Ascending aorta (tissue), 2 donors: ENCODE results near the gene NLRP8. TPM values are rescaled to one million over a fixed set of nuclear protein-coding genes. Genes with fewer than 3 reads are reported as not detected.
"Not testable (repeated sequence)": the region's sequence is repeated elsewhere in the genome, so short reads cannot be mapped to it uniquely, and the experiment has no call there.

ENCODE experiments used
- DNase-seq, 2 donors: peaks; one replicate each; pipeline ENCODE4 v3.0.0-alpha.2; 2019; ENCODE audit warnings: low spot score in 2 of 2
- H3K27ac ChIP-seq, 2 donors: fragments of 200-600 bp; sonication (generic); one replicate each; pipeline ENCODE4 v1.5.1; 2016 to 2017; ENCODE audit warnings: mild to moderate bottlenecking in 1 of 2
- H3K27me3 ChIP-seq: fragments of 200-600 bp; sonication (generic); one replicate; pipeline ENCODE4 v1.5.1; 2017
- H3K36me3 ChIP-seq, 2 donors: fragments of 200-600 bp; sonication (generic); one replicate each; pipeline ENCODE4 v1.5.1; 2016
- H3K4me1 ChIP-seq, 2 donors: fragments of 200-600 bp; sonication (generic); one replicate each; pipeline ENCODE4 v1.5.1; 2016 to 2017; ENCODE audit warnings: mild to moderate bottlenecking in 1 of 2
- H3K4me3 ChIP-seq, 2 donors: fragments of 200-600 bp; sonication (generic); one replicate each; pipeline ENCODE4 v1.5.1; 2016 to 2017; ENCODE audit warnings: mild to moderate bottlenecking in 1 of 2
- H3K9me3 ChIP-seq, 2 donors: fragments of 200-600 bp; sonication (generic); one replicate each; pipeline ENCODE4 v1.5.1; 2016
- intact Hi-C: fragments of 100-400 bp; cut with DNase I; formaldehyde crosslinking; loops from one replicate; pipeline ENCODE4 v1.15.1; 2023
- total RNA-seq: library from RNA; depleted of rRNA; stranded (reverse); fragments of >200 nt; gene quantifications from one replicate; pipeline ENCODE4 v1.1.0, GENCODE V29; 2016
- TF ChIP-seq, protein P1 (sequence below), 3 experiments: fragments of 200-600 bp in 2 of 3; fragments of 450-650 bp in 1 of 3; sonication (generic) in 2 of 3; IDR thresholded peaks; one replicate each; pipeline ENCODE4 v1.5.1; 2016 to 2019; ENCODE audit warnings: antibody characterized with exemption in 3 of 3, mild to moderate bottlenecking in 1 of 3, moderate library complexity in 1 of 3

NLRP8 gene
- total RNA-seq, 1 donor from 2014 or later, result not detected

DNA sequence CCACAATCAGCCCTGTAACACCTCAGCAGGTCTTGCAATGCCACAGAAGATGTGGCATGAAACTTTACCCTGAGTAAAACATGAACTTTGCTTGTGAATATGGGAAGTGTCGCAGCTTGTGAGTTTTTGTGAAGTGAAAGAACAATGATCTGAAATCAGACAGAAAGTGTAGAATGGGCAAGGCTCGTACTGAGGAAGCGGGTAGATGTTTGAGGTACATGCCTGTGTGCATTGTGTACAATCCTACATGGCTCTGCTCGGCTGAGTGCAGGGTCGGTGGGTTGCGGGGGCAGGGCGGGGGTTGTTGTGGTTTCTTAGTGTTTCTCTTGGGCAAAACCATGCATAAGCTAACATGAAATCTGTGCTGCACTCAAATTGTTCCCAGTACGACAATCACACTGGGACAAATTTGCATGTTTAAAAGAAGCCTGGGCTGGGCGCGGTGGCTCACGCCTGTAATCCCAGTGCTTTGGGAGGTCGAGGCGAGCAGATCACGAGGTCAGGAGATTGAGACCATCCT, 16.6 kb upstream of the NLRP8 start:
- Histone ChIP-seq H3K4me1 (no peaks in the 10 kb centered on the region), H3K9me3 (no peaks in the 10 kb centered on the region), H3K4me3 (no peak overlapping the region), H3K27me3 (no peaks in the 10 kb centered on the region), H3K36me3 (no peaks in the 10 kb centered on the region), H3K27ac (no peak overlapping the region)
- TF ChIP-seq, protein P1, sequence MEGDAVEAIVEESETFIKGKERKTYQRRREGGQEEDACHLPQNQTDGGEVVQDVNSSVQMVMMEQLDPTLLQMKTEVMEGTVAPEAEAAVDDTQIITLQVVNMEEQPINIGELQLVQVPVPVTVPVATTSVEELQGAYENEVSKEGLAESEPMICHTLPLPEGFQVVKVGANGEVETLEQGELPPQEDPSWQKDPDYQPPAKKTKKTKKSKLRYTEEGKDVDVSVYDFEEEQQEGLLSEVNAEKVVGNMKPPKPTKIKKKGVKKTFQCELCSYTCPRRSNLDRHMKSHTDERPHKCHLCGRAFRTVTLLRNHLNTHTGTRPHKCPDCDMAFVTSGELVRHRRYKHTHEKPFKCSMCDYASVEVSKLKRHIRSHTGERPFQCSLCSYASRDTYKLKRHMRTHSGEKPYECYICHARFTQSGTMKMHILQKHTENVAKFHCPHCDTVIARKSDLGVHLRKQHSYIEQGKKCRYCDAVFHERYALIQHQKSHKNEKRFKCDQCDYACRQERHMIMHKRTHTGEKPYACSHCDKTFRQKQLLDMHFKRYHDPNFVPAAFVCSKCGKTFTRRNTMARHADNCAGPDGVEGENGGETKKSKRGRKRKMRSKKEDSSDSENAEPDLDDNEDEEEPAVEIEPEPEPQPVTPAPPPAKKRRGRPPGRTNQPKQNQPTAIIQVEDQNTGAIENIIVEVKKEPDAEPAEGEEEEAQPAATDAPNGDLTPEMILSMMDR (IDR thresholded peaks at IDR 0.05), result no peak
- no peak for DNase-seq
- intact Hi-C loops, result no loop called here

DNA sequence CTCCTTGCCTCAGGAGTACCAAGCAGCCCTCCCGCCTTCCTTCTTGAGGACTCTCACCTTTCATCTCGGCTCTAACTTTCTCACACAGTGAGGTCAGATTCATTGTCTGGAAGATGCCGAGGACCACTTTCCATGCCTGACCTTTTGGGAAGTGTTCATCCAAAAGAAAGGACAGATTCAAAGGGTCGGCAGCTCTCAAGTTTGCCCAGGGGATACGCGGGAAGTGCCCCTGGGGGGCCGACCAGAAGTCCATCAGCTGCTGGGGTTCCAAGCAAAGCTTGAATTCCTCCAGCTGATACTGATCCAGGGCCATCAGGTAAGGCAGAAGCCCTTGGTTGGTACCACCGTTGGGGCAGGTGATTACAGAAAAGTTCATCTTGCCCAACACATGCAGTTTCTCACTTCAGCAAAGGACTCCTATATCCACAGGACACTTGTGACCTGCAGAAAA, 15.7 kb upstream of the NLRP8 start, which contains the start of gene NLRP13:
TSS of gene NLRP13 (minus strand) at position 401 of the 451 bp plus-strand sequence. CDS start at position 376, 25 bp downstream.
- intact Hi-C loops, result no loop called here
- DNase-seq, result no peak
- no peaks in the 10 kb centered on the region for H3K4me1 ChIP-seq

DNA sequence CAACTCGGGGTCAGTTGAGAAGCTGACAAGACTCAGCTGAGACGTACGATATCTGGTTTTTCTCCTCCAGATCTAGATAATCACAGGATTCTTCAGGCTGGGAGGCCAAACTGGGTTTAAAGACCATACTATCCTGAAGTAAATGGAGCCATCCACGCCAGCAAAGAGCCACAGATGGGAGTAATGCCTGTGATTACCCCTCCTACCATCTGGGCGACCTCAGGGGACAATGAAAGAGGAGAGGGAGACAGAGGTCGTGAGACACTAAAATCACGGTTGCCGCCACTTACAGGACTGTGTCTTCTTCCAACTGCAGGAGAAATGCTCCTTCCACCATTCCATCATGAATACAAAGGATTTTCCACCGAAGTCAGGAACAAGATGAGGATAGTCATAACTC, 12.4 kb upstream of the NLRP8 start:
- TF ChIP-seq, protein P1 (IDR thresholded peaks at IDR 0.05), result no peak
- Histone ChIP-seq H3K27me3 (no peaks in the 10 kb centered on the region), H3K4me3 (no peak overlapping the region), H3K9me3 (no peaks in the 10 kb centered on the region), H3K4me1 (no peaks in the 10 kb centered on the region), H3K36me3 (no peaks in the 10 kb centered on the region), H3K27ac (no peak overlapping the region)
- intact Hi-C loops, result no loop called here
- DNase-seq, result no peak

More for the DNA sequence above, 15.7 kb upstream of the NLRP8 start, which contains the start of gene NLRP13:
- Histone ChIP-seq H3K27ac (no peak within 1 kb of the TSS), H3K4me3 (no peak within 1 kb of the TSS), H3K36me3 (no peaks in the 10 kb centered on the region), H3K9me3 (no peaks in the 10 kb centered on the region), H3K27me3 (no peaks in the 10 kb centered on the region)
- TF ChIP-seq, protein P1 (IDR thresholded peaks at IDR 0.05), result no peak

DNA sequence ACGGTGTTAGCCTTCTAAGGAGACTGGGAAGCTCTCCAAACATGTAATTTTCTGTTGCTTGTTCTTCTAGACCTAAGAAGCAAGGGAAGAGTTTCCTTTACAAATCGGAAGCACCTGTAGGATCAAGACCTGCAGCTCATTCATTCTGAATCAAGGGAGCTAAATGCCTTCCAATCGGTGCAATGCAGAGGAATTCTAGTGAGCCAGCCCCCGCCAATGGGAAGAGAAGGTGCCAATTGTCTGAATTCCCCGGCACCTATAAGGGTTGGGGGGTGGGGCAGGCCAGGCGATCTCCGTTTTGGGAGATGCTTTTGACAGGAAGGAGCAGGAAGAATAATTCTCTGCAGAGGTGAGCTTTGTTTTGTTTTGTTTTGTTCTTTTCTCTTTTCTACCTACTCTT, 8.4 kb upstream of the NLRP8 start:
- Histone ChIP-seq H3K36me3 (no peaks in the 10 kb centered on the region), H3K9me3 (no peaks in the 10 kb centered on the region), H3K27me3 (no peaks in the 10 kb centered on the region), H3K27ac (no peak overlapping the region), H3K4me1 (no peaks in the 10 kb centered on the region), H3K4me3 (no peak overlapping the region)
- no peak for DNase-seq
- TF ChIP-seq, protein P1 (IDR thresholded peaks at IDR 0.05), result no peak
- intact Hi-C loops, result no loop called here

DNA sequence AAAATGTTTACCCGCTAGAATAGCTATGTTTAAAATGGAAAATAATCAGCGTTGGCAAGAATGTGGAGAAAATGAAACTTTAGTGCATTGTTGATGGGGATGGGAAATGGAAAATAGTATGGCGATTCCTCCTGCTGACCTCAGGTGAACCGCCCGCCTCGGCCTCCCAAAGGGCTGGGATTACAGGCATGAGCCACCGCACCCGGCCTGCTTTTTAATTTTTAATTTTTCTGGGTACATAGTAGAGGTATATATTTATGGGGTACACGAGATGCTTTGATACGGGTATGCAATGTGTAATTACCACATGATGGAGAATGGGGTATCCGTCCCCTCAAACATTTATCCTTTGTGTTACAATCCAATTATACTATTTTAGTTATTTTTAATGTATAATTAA, 7.3 kb upstream of the NLRP8 start:
- no peaks in the 10 kb centered on the region for H3K27me3 ChIP-seq
- H3K27ac ChIP-seq, result no peak overlapping the region
- H3K4me1 ChIP-seq, result no peaks in the 10 kb centered on the region
- no peaks in the 10 kb centered on the region for H3K36me3 ChIP-seq
- TF ChIP-seq, protein P1 (IDR thresholded peaks at IDR 0.05), result no peak
- H3K4me3 ChIP-seq, result no peak overlapping the region
- intact Hi-C loops, result no loop called here
- no peaks in the 10 kb centered on the region for H3K9me3 ChIP-seq
- DNase-seq, result no peak

DNA sequence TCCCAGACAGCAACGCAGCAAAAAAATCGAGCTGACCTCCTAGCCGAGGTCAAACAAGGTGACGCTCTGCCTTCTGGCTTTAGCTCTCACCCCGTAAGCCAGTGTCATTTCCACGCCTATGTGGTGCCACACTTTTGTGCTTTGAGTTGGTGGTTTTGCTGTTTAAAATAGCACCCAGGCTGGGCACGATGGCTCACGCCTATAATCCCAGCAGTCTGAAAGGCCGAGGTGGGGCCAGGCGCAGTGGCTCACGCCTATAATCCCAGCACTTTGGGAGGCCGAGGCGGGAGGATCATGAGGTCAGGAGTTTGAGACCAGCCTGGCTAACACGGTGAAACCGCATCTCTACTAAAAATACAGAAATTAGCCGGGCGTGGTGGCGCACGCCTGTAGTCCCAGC, 2.9 kb downstream of the NLRP8 start:
- H3K27me3 ChIP-seq, DNase-seq, H3K9me3 ChIP-seq, H3K4me1 ChIP-seq, intact Hi-C loops, H3K27ac ChIP-seq, H3K36me3 ChIP-seq, H3K4me3 ChIP-seq: not testable (repeated sequence)
